Lung (tissue), 12 donors: ENCODE results near the gene CSRP3. TPM values are rescaled to one million over a fixed set of nuclear protein-coding genes. Genes with fewer than 3 reads are reported as not detected.

ENCODE experiments used
- ATAC-seq: fragments of 200-7000 bp; cut with Tn5 transposase; one replicate; pipeline ENCODE4 v1.9.1; 2020; ENCODE audit warnings: moderate number of reproducible peaks; ENCODE audit not compliant: insufficient read depth, low FRiP score
- DNase-seq, 3 donors: peaks; one replicate each; pipeline ENCODE4 v3.0.0-alpha.2; 2013 to 2017
- H3K27ac ChIP-seq, 2 donors: one replicate each; pipeline ENCODE4 v1.5.1; 2013; ENCODE audit warnings: mild to moderate bottlenecking in 2 of 2, moderate library complexity in 2 of 2, control low read depth in 1 of 2, inconsistent platforms in 1 of 2, low read depth in 1 of 2, low read length in 1 of 2
- H3K27me3 ChIP-seq, 3 donors: one replicate each; pipeline ENCODE4 v1.5.1; 2013; ENCODE audit warnings: low read length in 2 of 3; ENCODE audit not compliant: control insufficient read depth in 3 of 3, insufficient read depth in 3 of 3
- H3K36me3 ChIP-seq, 4 donors: one replicate each; pipeline ENCODE4 v1.5.1; 2013; ENCODE audit warnings: low read length in 4 of 4, mild to moderate bottlenecking in 1 of 4, moderate library complexity in 1 of 4; ENCODE audit not compliant: control insufficient read depth in 4 of 4, insufficient read depth in 4 of 4
- H3K4me1 ChIP-seq, 5 donors: one replicate each; pipeline ENCODE4 v1.5.1; 2013; ENCODE audit warnings: low read length in 5 of 5, mild to moderate bottlenecking in 2 of 5, moderate library complexity in 1 of 5; ENCODE audit not compliant: control insufficient read depth in 5 of 5, insufficient read depth in 5 of 5
- H3K4me3 ChIP-seq: one replicate; pipeline ENCODE4 v1.5.1; 2013; ENCODE audit warnings: mild to moderate bottlenecking, control low read depth, moderate library complexity
- H3K9ac ChIP-seq, 2 donors: one replicate each; pipeline ENCODE4 v1.5.1; 2013; ENCODE audit warnings: low read length in 2 of 2, control low read depth in 1 of 2; ENCODE audit not compliant: insufficient read depth in 1 of 2
- H3K9me3 ChIP-seq, 4 donors: one replicate each; pipeline ENCODE4 v1.5.1; 2013; ENCODE audit warnings: low read length in 3 of 4, mild to moderate bottlenecking in 1 of 4, moderate library complexity in 1 of 4; ENCODE audit not compliant: control insufficient read depth in 4 of 4, insufficient read depth in 3 of 4
- CTCF ChIP-seq: IDR thresholded peaks from 2 replicates; pipeline ENCODE4 v1.5.1; 2012; ENCODE audit warnings: mild to moderate bottlenecking; ENCODE audit errors: control extremely low read depth, extremely low read depth
- WGBS, 2 donors: extraction: QIAGEN DNeasy Blood & Tissue Kit; methylation state at CpG; one replicate each; pipeline ENCODE4 v1.1.7; 2013; 5-methylcytosine and 5-hydroxymethylcytosine counted together
- polyA plus RNA-seq, 2 donors: library from polyadenylated mRNA; stranded (reverse); fragments of 200-250 nt; gene quantifications; one replicate each; pipeline ENCODE4 v1.2.1, GENCODE V29; 2013
- total RNA-seq, 2 donors: library from RNA; depleted of rRNA in 1 of 2; stranded (reverse); fragments of >200 nt in 1 of 2; gene quantifications; one replicate each; pipeline ENCODE4 v1.2.1, GENCODE V29; 2014 to 2021
- donor health status: control.
- donor health status: control.
- donor health status: Bipolar disorder and iron deficiency.
- donor health status: healthy.
- donor health status: DM: yes; HTN: yes; CAD: no.

Gene CSRP3
- total and polyA plus RNA-seq, 4 donors, result 0.07 to 3.5 TPM; not detected in 2

GRCh38 chr11:19187833-19188258 is 13.9 kb downstream of the CSRP3 start:
- no peak overlapping the region for H3K4me3 ChIP-seq
- 92 to 95% methylated on average over 9 of the region's 9 CpGs for WGBS, 2 donors
- no peak overlapping the region for H3K9ac ChIP-seq
- no peak for TF ChIP-seq CTCF
- peaks cover 0 to 3% (median 0%) of the 10 kb centered on the region in 4 donors for H3K9me3 ChIP-seq
- ATAC-seq (no peak), DNase-seq (no peak)
- peaks cover 0 to 11% (median 0%) of the 10 kb centered on the region in 5 donors for H3K4me1 ChIP-seq
- H3K27me3 ChIP-seq, result no peaks in the 10 kb centered on the region
- H3K27ac ChIP-seq, result no peak overlapping the region
- peaks cover 0 to 14% (median 0%) of the 10 kb centered on the region in 4 donors for H3K36me3 ChIP-seq

GRCh38 chr11:19187114-19187832 is 14.5 kb downstream of the CSRP3 start:
- Histone ChIP-seq H3K27ac (no peak overlapping the region), H3K9ac (no peak overlapping the region), H3K4me1 (peaks cover 0 to 11% (median 0%) of the 10 kb centered on the region in 5 donors), H3K9me3 (peaks cover 0 to 3% (median 0%) of the 10 kb centered on the region in 4 donors), H3K4me3 (no peak overlapping the region), H3K27me3 (no peaks in the 10 kb centered on the region), H3K36me3 (peaks cover 0 to 14% (median 0%) of the 10 kb centered on the region in 4 donors)
- 62 to 75% methylated on average over 5 of the region's 5 CpGs for WGBS, 2 donors
- no peak for TF ChIP-seq CTCF
- DNase-seq (no peak), ATAC-seq (no peak)

GRCh38 chr11:19185516-19186052 is 16.2 kb downstream of the CSRP3 start:
- H3K9me3 ChIP-seq, result peaks cover 0 to 3% (median 0%) of the 10 kb centered on the region in 4 donors
- H3K9ac ChIP-seq, result no peak overlapping the region
- no peaks in the 10 kb centered on the region for H3K27me3 ChIP-seq
- H3K36me3 ChIP-seq, result peaks cover 0 to 15% (median 0%) of the 10 kb centered on the region in 4 donors
- DNase-seq, result no peak
- no peak for TF ChIP-seq CTCF
- 72% methylated on average over 6 of the region's 6 CpGs for WGBS, 2 donors
- H3K27ac ChIP-seq, result no peak overlapping the region
- no peak for ATAC-seq
- H3K4me1 ChIP-seq, result no peaks in the 10 kb centered on the region
- no peak overlapping the region for H3K4me3 ChIP-seq
